GM19240 (cell line): ENCODE data around the gene TPCN2.
A peak's percentile ranks its signal among the peaks of the same experiment; 100 is the strongest.

Source experiments
- DNase-seq: peaks from one replicate; pipeline ENCODE4 v3.0.0; 2011; ENCODE audit warnings: low spot score; ENCODE audit not compliant: insufficient read length

TPCN2 gene

DNA sequence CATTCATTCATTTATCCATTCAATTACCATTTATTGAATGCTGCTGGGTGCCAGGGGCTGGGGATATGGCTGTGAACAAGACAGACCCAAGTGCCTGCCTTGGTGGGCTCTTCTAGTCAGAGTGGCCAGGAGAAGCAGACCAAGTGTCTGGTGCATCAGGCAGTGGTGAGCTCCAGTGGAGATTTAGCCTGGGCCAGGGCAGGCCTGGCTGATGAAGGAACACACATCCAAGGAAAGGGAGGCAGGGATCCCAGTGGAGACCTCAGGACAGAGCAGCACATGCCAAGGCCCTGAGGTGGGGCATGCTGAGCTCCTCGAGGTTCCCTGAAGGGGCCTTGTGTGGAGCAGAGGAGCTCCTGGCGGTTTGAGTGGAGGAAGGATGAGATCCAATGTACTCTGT, 60.4 kb downstream of the TPCN2 start:
- DNase-seq = no peak

DNA sequence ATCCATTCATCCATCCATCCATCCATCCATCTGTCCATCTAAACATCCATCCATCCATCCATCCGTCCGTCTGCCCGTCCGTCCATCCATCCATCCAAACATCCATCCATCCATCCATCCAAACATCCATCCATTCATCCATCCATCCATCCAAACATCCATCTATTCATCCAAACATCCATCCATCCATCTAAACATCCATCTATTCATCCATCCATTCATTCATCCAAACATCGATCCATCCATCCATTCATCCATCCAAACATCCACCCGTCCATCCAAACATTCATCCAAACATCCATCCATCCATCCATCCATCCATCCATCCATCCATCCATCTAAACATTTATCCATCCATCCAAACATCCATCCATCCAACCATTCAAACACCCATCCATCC, 61.7 kb downstream of the TPCN2 start:
- no peak for DNase-seq

DNA sequence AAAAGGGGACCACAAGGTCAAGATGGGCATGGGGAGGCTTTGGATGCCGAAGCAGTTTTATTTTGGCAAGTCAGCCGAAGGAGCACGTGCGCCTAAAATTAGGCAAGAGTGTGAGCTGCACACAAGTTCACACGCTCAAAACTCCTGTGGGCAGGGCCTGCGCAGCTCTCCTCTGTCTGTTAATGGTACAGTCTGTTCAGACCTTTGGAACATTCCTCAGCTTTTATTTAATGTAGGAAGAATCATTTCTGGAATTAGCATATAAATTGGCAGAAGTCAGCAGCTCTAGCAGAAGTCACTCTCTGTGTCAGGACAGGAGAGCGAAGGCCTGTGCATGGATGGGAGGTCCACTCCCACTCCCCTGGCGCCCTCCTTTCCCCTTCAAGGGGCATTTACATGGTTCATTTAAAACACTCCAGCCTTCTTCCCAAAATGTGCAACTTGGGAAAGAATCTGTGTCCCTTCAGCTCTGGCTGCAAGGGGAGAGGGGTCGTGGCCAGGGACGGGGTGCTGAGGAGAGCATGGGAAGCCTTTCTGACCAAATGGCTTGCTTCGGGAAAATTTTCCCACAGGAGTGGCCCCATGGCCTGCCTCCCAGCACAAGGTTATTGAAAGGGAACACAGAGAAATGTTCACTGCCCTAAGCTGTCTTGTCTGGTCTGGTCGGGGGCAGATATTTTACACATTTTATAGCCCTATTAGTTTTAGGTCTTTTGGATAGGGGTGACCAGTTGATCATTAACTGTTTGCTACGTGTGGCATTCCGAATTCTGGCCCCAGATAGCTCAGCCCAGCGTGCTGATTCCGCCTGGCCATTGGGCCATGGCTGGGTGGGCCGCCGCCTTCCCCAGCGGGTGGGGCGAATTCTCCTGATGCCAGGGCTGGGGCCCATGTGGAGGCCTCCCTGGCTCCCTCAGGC, 63.2 kb downstream of the TPCN2 start:
- DNase-seq = no peak

DNA sequence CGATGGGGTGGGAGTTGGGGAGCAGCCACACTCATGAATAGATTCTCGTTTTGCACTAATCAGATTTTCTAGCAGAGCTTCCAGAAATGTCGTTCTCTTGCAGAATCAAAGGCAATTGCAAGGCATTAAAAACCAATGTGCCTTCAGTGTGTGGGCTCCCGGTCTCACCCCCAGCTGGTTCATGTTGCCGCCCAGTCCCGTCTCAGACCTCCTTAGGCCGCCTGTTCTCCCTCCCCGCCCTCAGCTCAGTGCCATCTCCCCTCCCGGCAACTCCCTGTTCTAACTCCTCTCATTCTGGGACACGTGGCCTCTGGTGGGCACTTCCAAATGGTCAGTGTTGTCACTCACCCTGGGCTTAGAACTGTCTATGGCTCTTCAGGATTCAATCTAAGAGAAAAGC, 64.5 kb downstream of the TPCN2 start:
- DNase-seq = no peak

DNA sequence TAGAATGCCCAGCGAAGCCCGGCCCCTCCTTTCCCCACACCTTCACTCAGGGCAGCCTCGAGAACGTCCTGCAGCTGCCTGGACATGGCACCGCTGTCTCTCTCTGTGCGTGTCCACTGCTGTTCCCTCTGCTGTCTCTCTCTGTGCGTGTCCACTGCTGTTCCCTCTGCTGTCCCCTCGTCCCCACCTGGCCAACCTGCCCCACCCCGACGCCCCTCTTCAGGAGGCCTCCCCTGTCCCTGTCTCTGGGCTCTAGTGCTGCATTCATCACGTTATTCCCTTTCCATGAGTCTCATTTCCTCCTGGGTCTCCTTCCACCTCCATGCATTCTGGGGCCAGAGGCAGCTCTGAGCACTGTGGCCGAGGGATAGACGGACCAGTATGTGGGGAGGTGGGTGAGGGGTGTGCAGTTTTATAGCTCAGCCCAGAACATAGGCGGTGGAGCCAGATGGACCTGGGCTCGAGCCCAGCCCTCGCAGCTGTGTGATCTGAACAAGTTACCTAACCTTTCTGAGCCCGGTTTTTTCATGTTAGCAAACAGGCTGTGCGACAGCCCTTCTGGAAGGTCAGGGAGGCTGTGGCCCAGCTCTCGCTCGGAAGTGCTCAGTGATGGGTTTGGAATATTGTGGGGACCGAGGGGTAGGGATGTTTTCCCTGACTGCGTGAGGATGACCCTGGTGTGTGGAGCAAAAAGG, 65.1 kb downstream of the TPCN2 start:
- DNase-seq = no peak

DNA sequence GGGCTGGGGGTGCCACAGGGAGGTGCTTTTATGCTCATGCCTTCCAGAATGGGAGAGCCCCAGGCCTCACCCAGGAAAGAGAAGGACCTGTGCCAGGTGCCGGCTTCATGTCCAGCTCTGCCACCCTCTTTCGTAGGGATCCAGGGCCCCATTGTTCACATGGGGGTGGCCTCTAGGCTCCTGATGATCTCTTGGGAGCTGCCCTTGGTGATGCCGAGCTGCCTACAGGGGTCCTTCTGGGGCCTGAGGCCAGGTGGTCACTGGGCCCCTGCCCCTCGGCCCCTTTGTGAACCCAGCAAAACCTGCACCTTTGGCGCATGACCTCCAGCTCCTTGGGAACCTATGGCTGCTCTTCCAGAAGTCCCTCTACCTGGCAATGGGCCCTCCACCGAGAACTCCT, 65.6 kb downstream of the TPCN2 start:
- no peak for DNase-seq

DNA sequence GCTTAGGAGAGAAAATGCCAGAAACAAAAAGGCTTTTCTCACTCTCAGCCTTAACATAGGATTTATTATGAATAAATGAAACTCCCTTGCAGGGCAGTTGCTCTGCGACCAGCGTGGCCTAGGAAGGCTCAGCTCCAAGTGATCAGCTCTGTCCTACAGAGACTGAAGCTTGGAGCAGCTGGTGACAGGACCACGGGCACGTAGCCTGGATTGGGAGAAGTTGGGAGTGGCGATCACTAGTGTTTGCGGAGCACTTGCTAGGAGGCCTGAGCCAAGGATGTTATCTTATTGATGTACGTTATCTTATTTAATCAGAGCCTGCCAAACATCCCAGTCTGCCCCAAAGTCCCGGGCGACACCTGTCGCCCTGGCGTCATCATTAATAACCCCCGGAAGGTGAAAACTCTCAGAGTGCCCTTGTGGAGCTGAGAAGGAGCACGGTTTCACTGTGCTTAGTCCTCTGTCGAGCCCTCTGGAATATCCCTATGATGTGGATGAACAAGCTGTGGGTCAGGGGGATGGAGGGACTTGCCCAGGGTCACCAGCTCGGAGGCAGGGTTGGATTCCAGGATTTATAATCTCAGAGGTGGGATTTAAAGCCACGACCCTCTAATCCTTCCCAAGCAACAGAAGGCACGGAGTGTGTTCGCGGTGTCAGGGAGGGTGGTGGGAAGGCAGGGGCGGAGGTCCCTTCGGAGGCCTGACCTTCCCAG, 66.2 kb downstream of the TPCN2 start:
- no peak for DNase-seq

DNA sequence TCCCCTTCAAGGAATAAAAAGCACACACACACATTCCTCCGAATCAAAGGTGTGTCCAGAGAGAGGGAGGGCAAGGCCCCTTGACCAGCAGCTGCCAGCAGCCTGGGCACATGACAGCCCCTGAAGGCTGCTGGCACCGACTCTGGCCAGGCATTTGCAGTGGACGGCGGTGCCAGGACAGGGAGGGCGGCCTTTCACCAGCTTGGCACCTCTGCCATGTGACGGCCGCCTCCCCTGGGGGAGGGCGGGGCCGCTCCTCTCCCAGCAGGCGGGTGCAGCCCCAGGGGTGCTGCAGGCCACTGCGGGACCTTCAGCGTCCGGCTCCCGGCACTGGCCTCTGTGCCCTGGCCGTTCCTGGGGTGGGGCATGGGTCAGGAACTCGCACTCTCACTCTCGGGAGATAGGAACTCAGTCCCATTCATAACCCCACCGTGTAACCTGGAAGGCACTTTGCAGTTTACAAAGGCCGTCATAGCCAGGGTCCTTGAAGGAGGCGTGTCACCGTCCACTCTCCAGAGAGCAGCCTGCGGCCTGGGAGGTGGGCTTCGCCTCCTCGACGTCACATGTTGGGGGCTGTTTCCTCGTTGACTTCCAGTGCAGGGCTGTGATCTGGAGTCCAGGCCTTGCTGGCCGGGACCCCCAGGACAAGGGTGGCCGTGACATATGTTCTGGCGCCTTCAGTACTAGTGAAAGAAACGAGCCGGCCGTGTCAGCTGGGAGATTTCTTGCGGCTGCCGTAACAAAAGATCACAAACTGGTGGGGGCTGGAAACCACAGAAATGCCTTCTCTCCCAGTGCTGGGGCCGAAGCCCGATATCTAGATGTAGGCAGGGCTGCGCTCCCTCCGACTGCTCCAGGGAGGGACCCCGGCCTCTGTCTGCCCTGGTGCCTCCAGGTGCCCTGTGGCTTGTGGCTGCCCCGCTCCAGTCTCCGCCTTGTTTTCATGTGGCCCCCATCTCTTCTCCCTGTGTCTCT, 67.1 kb downstream of the TPCN2 start:
- no peak for DNase-seq

DNA sequence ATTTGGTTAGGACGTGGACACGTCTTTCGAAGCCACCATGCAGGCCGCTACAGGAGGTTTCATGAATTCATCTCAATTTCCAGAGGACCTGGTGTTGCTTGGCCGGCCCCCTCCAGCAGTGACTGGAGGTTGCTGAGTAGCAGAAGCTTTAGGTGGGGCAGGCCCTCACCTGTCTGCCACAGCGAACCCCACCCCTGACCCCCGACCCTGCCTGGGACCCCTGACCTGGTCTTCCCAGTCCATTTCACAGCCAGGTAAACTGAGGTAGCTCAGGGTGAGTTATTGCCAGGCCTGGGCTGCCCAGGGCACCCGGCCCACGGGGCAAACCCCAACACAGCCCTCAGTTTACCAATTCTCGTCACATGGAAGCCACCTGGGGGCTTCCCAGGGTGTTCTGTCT, 67.9 kb downstream of the TPCN2 start:
- DNase-seq = no peak

DNA sequence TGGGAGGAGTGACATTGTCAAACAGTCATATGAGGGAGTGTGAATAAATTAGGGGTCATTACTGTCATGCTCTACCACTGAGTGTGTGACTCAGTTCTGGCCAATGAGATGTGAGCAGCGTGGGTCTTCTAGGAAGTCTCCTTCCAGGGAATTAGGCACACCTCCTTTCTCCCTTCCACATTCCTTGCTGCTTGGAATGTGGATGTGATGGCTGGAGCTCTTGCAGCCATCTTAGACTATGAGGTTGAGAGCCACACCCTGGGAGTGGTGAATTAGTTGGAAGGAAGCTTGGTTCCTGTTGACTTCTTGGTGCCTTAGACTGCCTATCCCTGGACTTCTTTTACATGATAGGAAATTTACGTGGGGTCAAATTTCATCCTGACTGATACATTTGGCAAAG, 70.5 kb downstream of the TPCN2 start:
- no peak for DNase-seq

DNA sequence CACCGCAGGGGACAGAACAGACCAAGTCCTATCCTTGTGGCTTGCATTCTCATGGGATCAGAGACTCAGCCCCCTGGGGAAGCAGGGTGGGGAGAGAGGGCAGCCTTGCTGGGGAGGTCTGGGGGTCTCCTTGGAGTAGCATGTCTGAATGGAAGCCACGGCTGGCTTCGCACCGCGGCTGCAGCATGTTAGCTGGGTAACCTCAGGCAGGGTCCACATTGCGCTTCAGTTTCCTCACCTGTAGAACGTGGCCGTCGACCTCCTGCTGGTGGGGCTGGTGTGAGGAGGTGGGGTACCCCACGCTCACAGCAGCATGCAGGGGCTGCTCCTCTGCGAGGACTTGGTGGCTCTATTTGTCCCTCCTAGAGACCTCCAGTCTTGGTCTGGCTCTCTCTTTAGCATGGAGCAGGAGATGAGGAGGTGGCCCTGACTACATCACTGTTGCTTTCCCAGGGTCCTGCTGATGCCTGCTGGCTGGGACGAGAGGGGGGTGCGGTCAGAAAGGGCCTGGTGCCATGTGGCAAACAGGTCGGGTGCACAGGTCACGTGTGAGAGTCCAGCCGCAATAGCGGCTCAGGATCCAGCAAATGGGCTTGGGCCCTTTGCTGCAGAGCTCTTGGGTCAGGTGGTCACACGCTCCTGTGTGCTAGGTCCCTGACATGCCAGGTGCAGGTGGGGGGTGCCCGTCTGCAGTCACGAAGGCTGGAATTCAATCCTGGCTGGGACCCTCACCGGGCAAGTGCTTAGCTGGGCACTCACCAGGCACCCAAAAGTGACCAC, 71.6 kb downstream of the TPCN2 start:
- no peak for DNase-seq

DNA sequence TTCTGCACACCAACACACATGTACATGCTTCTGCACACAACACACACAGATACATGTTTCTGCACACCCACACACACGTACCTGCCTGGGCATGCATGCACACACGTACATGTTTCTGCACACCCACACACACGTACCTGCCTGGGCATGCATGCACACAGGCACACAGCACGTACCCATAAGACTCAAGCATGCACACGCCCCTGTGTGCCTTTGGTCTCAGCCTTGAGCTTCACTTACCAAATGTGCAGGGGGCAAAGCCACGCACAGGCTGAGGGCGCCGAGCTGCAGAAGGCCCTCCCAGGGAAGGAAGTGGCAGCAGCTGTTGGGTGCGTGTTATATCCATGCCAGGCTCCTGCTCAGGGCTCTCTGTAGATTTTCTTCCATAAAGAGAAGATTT, 72.3 kb downstream of the TPCN2 start:
- no peak for DNase-seq

DNA sequence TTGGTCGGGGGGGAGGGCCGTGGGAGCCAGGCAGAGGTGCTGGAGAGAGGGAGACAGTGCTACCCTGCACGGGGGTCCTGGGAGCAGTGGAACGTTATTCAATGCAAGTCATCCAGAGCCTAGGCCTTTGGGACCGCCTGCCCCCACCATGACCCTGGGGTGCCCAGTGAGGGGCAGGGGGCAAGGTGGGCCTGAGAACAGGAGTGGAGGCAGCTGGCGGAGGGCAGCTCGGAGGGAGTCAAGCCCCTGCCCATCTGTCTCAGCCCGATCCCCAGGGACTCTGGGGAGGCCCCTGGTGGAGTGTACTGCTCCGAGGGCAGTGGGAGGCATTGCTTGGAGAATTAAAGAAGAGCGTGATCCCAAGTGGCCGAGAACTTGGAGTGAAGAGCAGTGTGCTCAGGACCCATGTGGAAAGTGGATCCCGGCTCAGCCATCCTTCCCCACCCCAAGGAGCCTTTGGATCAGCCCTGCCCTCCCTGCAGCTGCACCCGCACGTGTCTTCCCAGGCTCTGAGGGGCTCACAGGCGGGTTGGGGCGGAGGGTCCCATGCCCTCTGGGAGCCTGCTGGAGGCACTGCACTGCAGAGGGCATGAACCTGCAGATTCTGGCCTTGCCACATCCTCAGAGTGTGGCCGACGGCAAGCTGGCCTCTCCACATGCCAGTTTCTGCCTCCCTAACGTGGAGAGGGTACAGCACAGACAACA, 73.0 kb downstream of the TPCN2 start:
- DNase-seq = no peak

DNA sequence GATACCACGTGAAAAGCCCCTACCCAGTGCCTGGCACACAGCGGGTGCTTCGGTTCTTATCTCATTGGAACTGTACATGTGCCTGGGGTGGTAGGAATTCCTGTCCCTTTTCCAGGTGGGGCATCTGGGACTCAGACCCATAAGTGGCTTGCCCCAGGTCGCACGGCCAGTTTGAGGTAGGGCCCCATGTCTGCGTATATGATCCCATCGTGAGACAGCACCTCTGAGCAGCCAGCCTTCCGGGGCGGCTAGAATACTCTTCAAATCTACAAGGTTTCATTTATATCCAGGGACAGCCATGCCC, 73.5 kb downstream of the TPCN2 start:
- no peak for DNase-seq

DNA sequence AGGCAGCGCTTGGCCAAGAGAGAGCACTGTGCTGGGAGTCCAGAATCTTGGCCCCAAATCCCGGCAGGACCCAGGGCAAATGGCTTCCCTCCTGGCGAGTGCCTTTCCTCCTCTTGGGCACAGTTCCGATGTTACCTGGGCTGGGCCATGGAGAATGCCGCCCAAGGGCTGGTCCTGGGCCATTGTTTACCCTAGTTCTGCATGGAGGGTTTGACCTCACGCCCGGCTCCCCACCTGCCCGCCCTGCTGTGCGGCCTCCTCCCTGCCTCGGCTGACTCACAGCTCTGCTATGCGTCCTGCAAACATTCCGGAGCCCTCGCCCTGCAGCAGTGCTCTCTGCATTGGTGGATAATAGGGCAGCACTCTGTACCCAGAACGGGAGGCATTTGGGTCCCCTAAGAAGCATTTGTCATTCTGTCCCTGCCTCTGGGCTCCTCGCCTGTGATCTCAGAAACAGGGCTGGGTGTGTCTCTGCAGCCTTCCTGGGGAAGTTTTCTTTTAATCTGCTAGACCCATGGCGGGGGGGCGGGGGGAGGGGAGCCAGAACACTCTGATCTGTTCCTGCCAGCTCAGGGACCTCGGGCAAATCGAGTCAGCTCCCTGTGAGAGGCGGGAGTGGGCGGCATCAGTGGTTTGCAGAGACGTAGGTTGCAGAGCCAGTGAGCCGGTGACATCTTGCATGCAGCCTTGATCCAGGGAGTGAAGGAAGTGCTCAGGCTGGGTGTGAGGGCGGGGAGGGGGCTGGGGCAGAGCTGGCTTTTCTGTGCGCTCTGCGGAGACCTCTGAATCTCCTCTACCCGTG, 74.1 kb downstream of the TPCN2 start:
- DNase-seq = peak; percentile 38

DNA sequence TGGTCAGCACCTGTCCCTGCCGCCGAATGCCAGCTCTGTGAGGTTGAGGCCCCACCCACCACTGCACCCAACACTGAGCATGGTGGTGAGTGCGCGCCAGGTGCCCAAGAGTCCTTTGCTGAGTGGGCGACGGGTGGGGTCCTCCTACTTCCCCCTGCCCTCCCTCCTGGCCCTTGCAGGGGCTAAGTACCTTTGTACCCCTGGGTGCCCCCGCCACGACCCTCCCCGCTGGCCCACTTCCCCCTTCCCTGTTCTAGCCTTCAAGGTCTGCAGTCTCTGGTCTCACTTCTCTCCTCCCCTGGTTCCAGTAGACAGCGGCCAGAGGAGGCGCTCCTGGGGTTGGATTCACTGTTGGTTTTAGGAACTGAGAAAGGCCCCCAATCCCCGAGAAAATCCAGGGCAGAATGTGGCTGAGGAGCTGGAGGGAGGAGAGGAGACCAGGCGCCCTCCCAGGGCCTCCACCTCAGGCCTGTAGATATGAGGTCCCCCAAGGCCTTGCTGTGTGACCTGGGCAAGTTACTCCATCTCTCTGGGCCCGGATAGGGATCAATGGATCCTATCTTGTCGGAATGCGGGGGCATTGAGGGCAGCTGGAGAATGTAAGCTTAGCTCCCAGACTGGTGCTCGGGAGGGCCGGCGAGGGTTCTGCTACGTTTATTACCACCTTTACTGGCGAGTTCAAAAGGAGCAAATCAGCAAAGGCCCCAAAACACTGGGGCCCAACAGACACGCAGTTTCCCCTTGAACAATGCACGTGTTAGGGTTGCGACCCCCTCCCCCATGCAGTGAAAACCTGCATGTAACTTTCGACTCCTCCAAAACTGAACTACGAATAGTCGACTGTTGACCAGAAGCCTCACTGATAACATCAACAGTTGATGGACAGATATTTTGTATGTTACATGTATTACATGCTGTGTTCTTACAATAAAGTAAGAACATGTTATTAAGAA, 75.1 kb downstream of the TPCN2 start:
- no peak for DNase-seq

DNA sequence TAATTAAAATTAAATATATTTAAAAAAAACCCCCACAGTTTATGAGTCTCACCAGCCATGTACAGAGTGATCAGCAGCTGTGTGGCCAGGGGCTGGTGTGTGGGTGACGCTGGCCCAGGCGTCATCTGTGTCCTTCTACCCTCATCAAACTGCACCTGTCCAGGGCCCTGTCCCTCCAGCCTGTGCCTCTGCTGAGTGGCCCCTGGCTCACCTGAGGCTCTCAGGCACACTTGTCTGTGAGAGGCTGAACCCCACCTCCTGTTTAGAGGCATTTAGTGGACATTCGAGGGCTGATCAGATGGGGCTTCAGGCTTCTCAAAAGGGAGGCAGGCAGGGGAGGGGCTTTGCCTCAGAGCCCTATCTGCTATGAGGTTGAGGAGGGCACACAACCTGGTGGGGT, 77.1 kb downstream of the TPCN2 start:
- DNase-seq = no peak

DNA sequence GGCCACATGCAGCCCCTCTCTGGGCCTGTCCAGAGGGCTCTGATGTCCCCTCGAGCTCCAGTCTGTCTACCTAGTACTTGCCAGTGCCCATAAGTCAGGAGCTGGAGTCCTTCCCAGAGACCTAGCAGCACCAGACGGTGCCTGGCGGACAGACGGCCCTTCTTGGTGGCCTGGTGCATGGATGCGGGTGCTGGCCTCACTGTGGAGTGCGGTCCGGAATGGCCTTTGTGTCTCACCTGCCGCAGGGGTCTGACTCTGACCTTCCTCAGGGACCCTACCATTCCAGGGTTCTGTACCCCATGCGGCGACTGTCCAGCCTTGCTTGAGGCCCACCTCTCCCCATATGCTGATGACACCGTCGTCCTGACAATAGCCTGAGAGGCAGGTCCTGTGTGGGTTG, 77.6 kb downstream of the TPCN2 start:
- DNase-seq = no peak
